Nephron progenitor cell (in vitro differentiated cells): ENCODE data around the gene FCRL4.

Experiments used
- DNase-seq: peaks from one replicate; pipeline ENCODE4 v3.0.0; 2021
- H3K27ac Mint-ChIP-seq: 2 replicates; pipeline ENCODE4 v1.8.0; 2021; ENCODE audit warnings: mild to moderate bottlenecking, moderate library complexity, mixed read lengths
- H3K27me3 Mint-ChIP-seq: 2 replicates; pipeline ENCODE4 v1.8.0; 2021; ENCODE audit warnings: mild to moderate bottlenecking, low read depth, mixed read lengths; ENCODE audit not compliant: poor library complexity
- H3K36me3 Mint-ChIP-seq: 2 replicates; pipeline ENCODE4 v1.8.0; 2021; ENCODE audit warnings: low read depth, mixed read lengths
- H3K4me1 Mint-ChIP-seq: 2 replicates; pipeline ENCODE4 v1.8.0; 2021; ENCODE audit warnings: mixed read lengths
- H3K4me3 Mint-ChIP-seq: 2 replicates; pipeline ENCODE4 v1.8.0; 2021; ENCODE audit warnings: mild to moderate bottlenecking, moderate library complexity, mixed read lengths
- H3K9me3 Mint-ChIP-seq: 2 replicates; pipeline ENCODE4 v1.8.0; 2021; ENCODE audit warnings: mild to moderate bottlenecking, moderate library complexity, mixed read lengths
- TF ChIP-seq, protein P1 (sequence below): fragments of 200-600 bp; sonication (generic); IDR thresholded peaks from 2 replicates; pipeline ENCODE4 v1.5.0; 2021; ENCODE audit warnings: antibody characterized with exemption

Gene FCRL4

DNA sequence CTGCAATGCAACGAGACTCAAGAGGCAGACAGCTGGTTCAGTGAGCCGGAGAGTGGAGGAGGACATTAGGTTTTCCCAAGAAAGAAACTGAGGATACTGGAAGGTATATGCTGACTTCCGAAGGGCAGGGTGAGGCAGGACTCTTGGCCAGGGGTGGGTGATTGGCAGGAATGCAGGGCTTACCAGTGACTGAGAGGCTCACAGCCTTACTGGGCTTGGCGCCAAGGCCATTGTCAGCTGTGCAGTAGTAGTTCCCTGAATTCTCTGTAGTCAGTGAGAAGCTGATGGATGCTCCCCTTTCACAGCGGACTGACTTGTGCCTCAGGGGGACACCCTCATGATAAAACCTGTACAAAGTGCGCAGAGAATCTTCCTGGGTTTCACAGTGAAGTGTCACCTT, 55.2 kb downstream of the FCRL4 start:
- peaks cover 17% of the 10 kb centered on the region for H3K27me3 Mint-ChIP-seq
- H3K36me3 Mint-ChIP-seq: no peaks in the 10 kb centered on the region
- H3K9me3 Mint-ChIP-seq: peaks cover 7% of the 10 kb centered on the region
- no peak for DNase-seq
- TF ChIP-seq, protein P1, sequence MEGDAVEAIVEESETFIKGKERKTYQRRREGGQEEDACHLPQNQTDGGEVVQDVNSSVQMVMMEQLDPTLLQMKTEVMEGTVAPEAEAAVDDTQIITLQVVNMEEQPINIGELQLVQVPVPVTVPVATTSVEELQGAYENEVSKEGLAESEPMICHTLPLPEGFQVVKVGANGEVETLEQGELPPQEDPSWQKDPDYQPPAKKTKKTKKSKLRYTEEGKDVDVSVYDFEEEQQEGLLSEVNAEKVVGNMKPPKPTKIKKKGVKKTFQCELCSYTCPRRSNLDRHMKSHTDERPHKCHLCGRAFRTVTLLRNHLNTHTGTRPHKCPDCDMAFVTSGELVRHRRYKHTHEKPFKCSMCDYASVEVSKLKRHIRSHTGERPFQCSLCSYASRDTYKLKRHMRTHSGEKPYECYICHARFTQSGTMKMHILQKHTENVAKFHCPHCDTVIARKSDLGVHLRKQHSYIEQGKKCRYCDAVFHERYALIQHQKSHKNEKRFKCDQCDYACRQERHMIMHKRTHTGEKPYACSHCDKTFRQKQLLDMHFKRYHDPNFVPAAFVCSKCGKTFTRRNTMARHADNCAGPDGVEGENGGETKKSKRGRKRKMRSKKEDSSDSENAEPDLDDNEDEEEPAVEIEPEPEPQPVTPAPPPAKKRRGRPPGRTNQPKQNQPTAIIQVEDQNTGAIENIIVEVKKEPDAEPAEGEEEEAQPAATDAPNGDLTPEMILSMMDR: no peak
- H3K4me3 Mint-ChIP-seq: no peak overlapping the region
- H3K27ac Mint-ChIP-seq: no peak overlapping the region
- H3K4me1 Mint-ChIP-seq: no peaks in the 10 kb centered on the region

DNA sequence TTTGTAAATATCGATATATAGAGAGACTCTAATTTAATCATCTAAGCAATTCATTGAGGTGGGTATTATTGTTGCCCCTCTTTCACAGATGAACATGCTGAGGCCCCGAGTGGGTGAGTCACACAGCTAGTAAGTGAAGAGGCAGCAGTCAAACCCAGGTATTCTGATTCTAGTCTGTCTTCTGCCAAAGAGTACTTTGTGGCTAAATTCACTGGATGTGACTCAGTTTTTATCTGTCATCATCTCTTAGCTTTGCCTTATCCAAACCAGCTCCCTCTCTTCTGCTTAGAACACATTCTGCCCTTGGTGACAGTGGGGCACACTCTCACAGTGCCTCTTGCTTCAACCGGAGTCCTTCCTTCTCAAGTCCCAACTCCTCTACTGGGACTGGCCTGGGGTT, 57.0 kb downstream of the FCRL4 start:
- TF ChIP-seq, protein P1: no peak
- no peak for DNase-seq
- no peak overlapping the region for H3K27ac Mint-ChIP-seq
- no peaks in the 10 kb centered on the region for H3K36me3 Mint-ChIP-seq
- H3K27me3 Mint-ChIP-seq: peaks cover 14% of the 10 kb centered on the region
- H3K4me3 Mint-ChIP-seq: no peak overlapping the region
- peaks cover 20% of the 10 kb centered on the region for H3K9me3 Mint-ChIP-seq
- no peaks in the 10 kb centered on the region for H3K4me1 Mint-ChIP-seq

DNA sequence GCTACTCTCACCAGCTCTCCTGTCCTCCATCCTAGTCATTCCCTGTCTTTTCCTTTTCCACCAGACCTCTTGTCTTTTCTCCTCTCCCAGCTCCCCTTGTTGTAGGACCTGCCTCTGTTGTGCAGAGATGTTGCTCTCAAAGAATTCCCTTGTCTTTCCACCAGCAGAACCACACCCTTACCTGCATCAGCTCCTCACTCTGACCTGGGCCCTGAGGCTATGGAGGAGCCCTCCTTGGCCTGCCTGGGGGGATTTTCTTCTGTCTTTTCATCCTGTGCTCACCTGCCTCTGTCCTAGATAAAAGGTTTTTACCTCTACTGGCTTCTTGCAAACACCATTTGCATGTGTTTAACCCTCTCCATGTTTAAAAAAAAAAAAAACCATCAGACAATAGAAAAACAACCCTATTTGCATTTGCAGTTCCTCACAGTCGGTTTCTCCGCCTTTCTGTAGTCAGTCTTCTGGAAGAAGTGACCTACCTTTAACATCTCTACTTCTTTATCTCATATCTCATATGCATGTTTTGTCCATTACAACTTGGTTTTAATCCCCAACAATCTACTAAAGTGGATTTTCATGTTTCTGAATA, 57.6 kb downstream of the FCRL4 start:
- Mint-ChIP-seq H3K27ac (no peak overlapping the region), H3K4me3 (no peak overlapping the region), H3K9me3 (peaks cover 20% of the 10 kb centered on the region), H3K27me3 (peaks cover 14% of the 10 kb centered on the region), H3K4me1 (no peaks in the 10 kb centered on the region), H3K36me3 (no peaks in the 10 kb centered on the region)
- TF ChIP-seq, protein P1: no peak
- DNase-seq: no peak

DNA sequence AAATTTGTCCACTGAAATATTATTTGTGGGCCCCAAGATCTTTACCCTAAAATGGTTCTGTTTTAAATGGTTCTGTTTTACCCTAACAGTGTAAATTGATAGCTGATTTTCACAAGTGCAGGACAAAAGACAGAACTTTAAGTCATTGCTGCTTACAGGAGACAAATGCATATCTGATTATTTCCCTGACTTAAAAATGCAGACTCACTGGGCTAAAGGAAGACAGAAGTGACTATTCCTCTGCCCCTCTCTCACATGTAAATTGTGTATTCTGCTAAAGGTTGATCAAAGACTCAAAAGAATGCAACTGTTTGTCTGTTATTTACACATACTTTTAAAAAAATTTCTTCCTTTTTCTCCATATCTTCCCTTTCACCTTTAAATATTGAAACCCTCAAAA, 58.3 kb downstream of the FCRL4 start:
- Mint-ChIP-seq H3K27ac (no peak overlapping the region), H3K9me3 (peaks cover 20% of the 10 kb centered on the region), H3K4me1 (no peaks in the 10 kb centered on the region), H3K4me3 (no peak overlapping the region), H3K27me3 (peaks cover 14% of the 10 kb centered on the region), H3K36me3 (no peaks in the 10 kb centered on the region)
- no peak for DNase-seq
- TF ChIP-seq, protein P1: no peak

DNA sequence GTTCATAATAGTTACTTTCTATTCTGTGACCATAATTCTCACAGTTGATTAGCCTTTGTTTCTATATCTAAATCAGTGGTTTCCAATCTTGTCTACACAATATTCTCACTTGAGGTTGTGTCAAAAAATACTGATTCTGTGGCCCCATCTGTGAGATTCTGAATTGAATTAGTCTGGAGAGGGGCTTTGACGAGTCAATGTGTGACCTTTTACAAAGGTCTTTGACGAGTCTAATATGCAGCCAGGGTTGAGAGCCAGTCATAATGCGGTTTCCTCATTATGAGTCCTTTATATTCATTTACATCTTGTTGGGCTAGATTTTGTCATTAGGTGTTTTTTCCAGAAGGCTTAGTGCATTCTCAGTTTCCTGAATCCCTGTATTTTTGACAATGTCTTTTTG, 65.3 kb downstream of the FCRL4 start:
- no peak for DNase-seq
- Mint-ChIP-seq H3K4me1 (no peaks in the 10 kb centered on the region), H3K9me3 (peaks cover 12% of the 10 kb centered on the region), H3K4me3 (no peak overlapping the region), H3K27ac (no peak overlapping the region), H3K27me3 (no peaks in the 10 kb centered on the region), H3K36me3 (no peaks in the 10 kb centered on the region)
- TF ChIP-seq, protein P1: no peak

DNA sequence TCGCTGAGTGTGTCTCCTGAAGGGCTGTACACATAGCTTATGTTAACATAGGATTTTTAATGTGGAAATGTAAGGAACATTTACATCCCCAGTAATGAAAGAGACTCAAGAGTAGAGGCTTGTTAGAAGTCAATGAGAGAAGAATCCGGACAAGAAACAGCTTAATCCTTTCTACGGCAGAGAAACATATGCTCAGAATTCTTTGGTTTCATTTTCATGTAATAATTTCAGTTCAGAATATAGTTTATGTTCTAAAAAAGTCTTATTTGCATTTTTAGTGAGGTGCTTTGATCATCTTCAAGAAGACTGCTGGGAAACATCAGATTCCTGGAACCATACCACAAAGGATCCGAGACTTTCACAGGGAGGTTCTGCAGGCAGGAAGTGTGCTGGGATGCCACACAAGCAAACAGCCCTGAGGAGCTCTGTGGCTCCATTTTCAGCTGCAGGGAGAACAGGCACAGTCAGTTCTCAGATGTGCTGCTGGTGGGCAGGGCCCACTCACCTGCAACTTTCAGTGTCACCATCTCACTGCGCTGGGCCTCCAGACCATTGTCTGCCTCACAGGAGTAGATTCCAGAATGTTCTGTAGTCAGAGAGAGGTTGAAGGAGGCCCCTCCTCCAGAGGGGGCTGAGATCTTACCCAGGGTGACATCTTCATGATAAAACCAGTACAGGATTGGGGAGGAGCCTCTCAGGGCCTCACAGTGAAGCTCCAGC, 74.0 kb downstream of the FCRL4 start:
- Mint-ChIP-seq H3K9me3 (no peaks in the 10 kb centered on the region), H3K4me1 (no peaks in the 10 kb centered on the region), H3K27ac (no peak overlapping the region), H3K36me3 (no peaks in the 10 kb centered on the region), H3K27me3 (peaks cover 7% of the 10 kb centered on the region), H3K4me3 (no peak overlapping the region)
- TF ChIP-seq, protein P1: no peak
- DNase-seq: no peak
